K562 (cell line): Measurements from ENCODE around the gene SND1. TPM values are rescaled to one million over a fixed set of nuclear protein-coding genes. Genes with fewer than 3 reads are reported as not detected.
A peak's percentile ranks its signal among the peaks of the same experiment; 100 is the strongest.

Experiments
- CXXC5 ChIP-seq: fragments of 250-450 bp; sonication (Bioruptor Pico); IDR thresholded peaks from 2 replicates; pipeline ENCODE4 v1.8.0; 2022; ENCODE audit warnings: inconsistent platforms, mild to moderate bottlenecking, moderate library complexity
- ETV6 ChIP-seq, 3 experiments: fragments of 150-350 bp in 1 of 3; sonication (generic) in 1 of 3; formaldehyde crosslinking in 1 of 3; IDR thresholded peaks; 2 replicates each; pipeline versions ENCODE4 v1.6.1 to v1.8.0; 2014 to 2022; ENCODE audit warnings: borderline replicate concordance in 2 of 3, low read depth in 2 of 3, antibody characterized with exemption in 1 of 3, low read length in 1 of 3, mild to moderate bottlenecking in 1 of 3, missing genetic modification reagents in 1 of 3
- FOXK1 ChIP-seq: sonication (generic); formaldehyde crosslinking; IDR thresholded peaks from 2 replicates; pipeline ENCODE4 v1.8.0; 2022; ENCODE audit warnings: missing genetic modification reagents, mild to moderate bottlenecking, borderline replicate concordance
- KLF16 ChIP-seq: IDR thresholded peaks from 2 replicates; pipeline ENCODE4 v1.6.1; 2016; ENCODE audit warnings: antibody characterized with exemption
- NR2C1 ChIP-seq, 2 experiments: fragments of 450-650 bp; IDR thresholded peaks; 2 replicates each; pipeline ENCODE4 v1.6.1; 2017; ENCODE audit warnings: mild to moderate bottlenecking in 2 of 2, antibody characterized with exemption in 1 of 2, inconsistent platforms in 1 of 2, missing compliant biosample characterization in 1 of 2, missing genetic modification characterization in 1 of 2
- POLR3G ChIP-seq: IDR thresholded peaks from 2 replicates; pipeline ENCODE4 v1.6.1; 2011; ENCODE audit not compliant: insufficient read length, insufficient replicate concordance; ENCODE audit errors: extremely low read depth
- PYGO2 ChIP-seq: fragments of 450-650 bp; IDR thresholded peaks from 2 replicates; pipeline ENCODE4 v1.6.1; 2016; ENCODE audit warnings: mild to moderate bottlenecking, missing genetic modification characterization, moderate library complexity, missing compliant biosample characterization
- RBM34 ChIP-seq: fragments of 200-400 bp; formaldehyde crosslinking; IDR thresholded peaks from 2 replicates; pipeline ENCODE4 v1.6.1; 2018; ENCODE audit warnings: low read length, borderline replicate concordance; ENCODE audit not compliant: insufficient read depth
- RNF2 ChIP-seq: sonication (generic); IDR thresholded peaks from 2 replicates; pipeline ENCODE4 v1.6.1; 2016
- SLC30A9 ChIP-seq: fragments of 250-450 bp; sonication (Bioruptor Pico); IDR thresholded peaks from 2 replicates; pipeline ENCODE4 v1.8.0; 2022; ENCODE audit warnings: mild to moderate bottlenecking, moderate library complexity
- SMARCA5 ChIP-seq: fragments of 450-650 bp; IDR thresholded peaks from 2 replicates; pipeline ENCODE4 v1.6.1; 2016
- SMARCE1 ChIP-seq: fragments of 450-650 bp; IDR thresholded peaks from 2 replicates; pipeline ENCODE4 v1.7.1; 2016; ENCODE audit warnings: mild to moderate bottlenecking
- SRSF3 ChIP-seq: fragments of 200-400 bp; formaldehyde crosslinking; IDR thresholded peaks from 2 replicates; pipeline ENCODE4 v1.6.1; 2016; ENCODE audit warnings: mild to moderate bottlenecking, low read length, moderate library complexity; ENCODE audit not compliant: insufficient read depth
- TAF9B ChIP-seq: fragments of 450-650 bp; IDR thresholded peaks from 2 replicates; pipeline ENCODE4 v1.6.1; 2018; ENCODE audit warnings: mild to moderate bottlenecking; ENCODE audit not compliant: partially characterized antibody
- ZNF384 ChIP-seq: IDR thresholded peaks from 2 replicates; pipeline ENCODE4 v1.6.1; 2012; ENCODE audit warnings: low read depth, low read length, improper control_type of control experiment
- polyA plus RNA-seq, 8 experiments: library from polyadenylated mRNA; depleted of rRNA in 4 of 8; stranded (reverse) in 5 of 8; unstranded in 3 of 8; fragments of >200 nt; fragmentation: Nextera tagmentation in 2 of 8; fragmentation: Illumina TruSeq in 1 of 8; extraction: Ambion mirVana in 2 of 8; extraction: Trizol in 1 of 8; gene quantifications; 2 replicates each; pipeline versions ENCODE4 v1.2.1 to v1.2.3, GENCODE V29; 2011 to 2014; ENCODE audit warnings: inconsistent platforms in 1 of 8, missing spikeins in 1 of 8
- total RNA-seq, 7 experiments: library from RNA; depleted of rRNA in 6 of 7; stranded (reverse); fragments of >200 nt in 6 of 7; fragmentation: Illumina TruSeq in 2 of 7; extraction: Trizol in 2 of 7; gene quantifications; 2 replicates each; pipeline versions ENCODE4 v1.2.1 to v1.2.3, GENCODE V29; 2011 to 2021; ENCODE audit warnings: low replicate concordance in 1 of 7
- TF ChIP-seq, protein P1 (sequence below): fragments of 250-450 bp; sonication (Bioruptor Pico); IDR thresholded peaks from 2 replicates; pipeline ENCODE4 v1.4.0; 2020
- TF ChIP-seq, protein P2 (sequence below): fragments of 250-450 bp; sonication (Bioruptor Pico); IDR thresholded peaks from 2 replicates; pipeline ENCODE4 v1.8.0; 2022; ENCODE audit warnings: inconsistent platforms
- TF ChIP-seq, protein P3 (sequence below): fragments of 200-400 bp; formaldehyde crosslinking; IDR thresholded peaks from 2 replicates; pipeline ENCODE4 v1.6.1; 2017; ENCODE audit warnings: mild to moderate bottlenecking, low read depth, low read length, moderate library complexity

The SND1 gene
- total and polyA plus RNA-seq, 9 of the 15 experiments (the other 6 are each of a cell fraction or from before 2014, with no cell fraction given) = 46.5 to 307 (median 191) TPM

GRCh38 chr7:127996253-127997071 is 344.5 kb downstream of the SND1 start (continued):
- TF ChIP-seq, protein P1, sequence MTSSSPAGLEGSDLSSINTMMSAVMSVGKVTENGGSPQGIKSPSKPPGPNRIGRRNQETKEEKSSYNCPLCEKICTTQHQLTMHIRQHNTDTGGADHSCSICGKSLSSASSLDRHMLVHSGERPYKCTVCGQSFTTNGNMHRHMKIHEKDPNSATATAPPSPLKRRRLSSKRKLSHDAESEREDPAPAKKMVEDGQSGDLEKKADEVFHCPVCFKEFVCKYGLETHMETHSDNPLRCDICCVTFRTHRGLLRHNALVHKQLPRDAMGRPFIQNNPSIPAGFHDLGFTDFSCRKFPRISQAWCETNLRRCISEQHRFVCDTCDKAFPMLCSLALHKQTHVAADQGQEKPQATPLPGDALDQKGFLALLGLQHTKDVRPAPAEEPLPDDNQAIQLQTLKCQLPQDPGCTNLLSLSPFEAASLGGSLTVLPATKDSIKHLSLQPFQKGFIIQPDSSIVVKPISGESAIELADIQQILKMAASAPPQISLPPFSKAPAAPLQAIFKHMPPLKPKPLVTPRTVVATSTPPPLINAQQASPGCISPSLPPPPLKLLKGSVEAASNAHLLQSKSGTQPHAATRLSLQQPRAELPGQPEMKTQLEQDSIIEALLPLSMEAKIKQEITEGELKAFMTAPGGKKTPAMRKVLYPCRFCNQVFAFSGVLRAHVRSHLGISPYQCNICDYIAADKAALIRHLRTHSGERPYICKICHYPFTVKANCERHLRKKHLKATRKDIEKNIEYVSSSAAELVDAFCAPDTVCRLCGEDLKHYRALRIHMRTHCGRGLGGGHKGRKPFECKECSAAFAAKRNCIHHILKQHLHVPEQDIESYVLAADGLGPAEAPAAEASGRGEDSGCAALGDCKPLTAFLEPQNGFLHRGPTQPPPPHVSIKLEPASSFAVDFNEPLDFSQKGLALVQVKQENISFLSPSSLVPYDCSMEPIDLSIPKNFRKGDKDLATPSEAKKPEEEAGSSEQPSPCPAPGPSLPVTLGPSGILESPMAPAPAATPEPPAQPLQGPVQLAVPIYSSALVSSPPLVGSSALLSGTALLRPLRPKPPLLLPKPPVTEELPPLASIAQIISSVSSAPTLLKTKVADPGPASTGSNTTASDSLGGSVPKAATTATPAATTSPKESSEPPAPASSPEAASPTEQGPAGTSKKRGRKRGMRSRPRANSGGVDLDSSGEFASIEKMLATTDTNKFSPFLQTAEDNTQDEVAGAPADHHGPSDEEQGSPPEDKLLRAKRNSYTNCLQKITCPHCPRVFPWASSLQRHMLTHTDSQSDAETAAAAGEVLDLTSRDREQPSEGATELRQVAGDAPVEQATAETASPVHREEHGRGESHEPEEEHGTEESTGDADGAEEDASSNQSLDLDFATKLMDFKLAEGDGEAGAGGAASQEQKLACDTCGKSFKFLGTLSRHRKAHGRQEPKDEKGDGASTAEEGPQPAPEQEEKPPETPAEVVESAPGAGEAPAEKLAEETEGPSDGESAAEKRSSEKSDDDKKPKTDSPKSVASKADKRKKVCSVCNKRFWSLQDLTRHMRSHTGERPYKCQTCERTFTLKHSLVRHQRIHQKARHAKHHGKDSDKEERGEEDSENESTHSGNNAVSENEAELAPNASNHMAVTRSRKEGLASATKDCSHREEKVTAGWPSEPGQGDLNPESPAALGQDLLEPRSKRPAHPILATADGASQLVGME (CRISPR knock-in tag) = peak; percentile 58; the same call in 1 of the 2 replicates
- TF ChIP-seq CXXC5 (0 out of 2 replicates have a peak, but pooled peaks have one; percentile 49), ZNF384 (no peak), FOXK1 (CRISPR knock-in tag) (no peak), NR2C1 (IDR thresholded peaks at IDR 0.05) (no peak), NR2C1 (tag; IDR thresholded peaks at IDR 0.05) (no peak), SMARCE1 (no peak), KLF16 (no peak), POLR3G (no peak), SLC30A9 (CRISPR knock-in tag) (no peak), SRSF3 (no peak), SMARCA5 (no peak), PYGO2 (tag) (no peak), RBM34 (no peak), RNF2 (peak; percentile 5; the same call in 1 of the 2 replicates), ETV6 (IDR thresholded peaks at IDR 0.05; ENCODE audit: borderline replicate concordance in 1 of 2, low read depth in 2 of 2, low read length in 1 of 2) (no peak), ETV6 (CRISPR knock-in tag; IDR thresholded peaks at IDR 0.05; ENCODE audit: borderline replicate concordance) (no peak), TAF9B (no peak)
- TF ChIP-seq, protein P2, sequence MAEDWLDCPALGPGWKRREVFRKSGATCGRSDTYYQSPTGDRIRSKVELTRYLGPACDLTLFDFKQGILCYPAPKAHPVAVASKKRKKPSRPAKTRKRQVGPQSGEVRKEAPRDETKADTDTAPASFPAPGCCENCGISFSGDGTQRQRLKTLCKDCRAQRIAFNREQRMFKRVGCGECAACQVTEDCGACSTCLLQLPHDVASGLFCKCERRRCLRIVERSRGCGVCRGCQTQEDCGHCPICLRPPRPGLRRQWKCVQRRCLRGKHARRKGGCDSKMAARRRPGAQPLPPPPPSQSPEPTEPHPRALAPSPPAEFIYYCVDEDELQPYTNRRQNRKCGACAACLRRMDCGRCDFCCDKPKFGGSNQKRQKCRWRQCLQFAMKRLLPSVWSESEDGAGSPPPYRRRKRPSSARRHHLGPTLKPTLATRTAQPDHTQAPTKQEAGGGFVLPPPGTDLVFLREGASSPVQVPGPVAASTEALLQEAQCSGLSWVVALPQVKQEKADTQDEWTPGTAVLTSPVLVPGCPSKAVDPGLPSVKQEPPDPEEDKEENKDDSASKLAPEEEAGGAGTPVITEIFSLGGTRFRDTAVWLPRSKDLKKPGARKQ = no peak
- TF ChIP-seq, protein P3, sequence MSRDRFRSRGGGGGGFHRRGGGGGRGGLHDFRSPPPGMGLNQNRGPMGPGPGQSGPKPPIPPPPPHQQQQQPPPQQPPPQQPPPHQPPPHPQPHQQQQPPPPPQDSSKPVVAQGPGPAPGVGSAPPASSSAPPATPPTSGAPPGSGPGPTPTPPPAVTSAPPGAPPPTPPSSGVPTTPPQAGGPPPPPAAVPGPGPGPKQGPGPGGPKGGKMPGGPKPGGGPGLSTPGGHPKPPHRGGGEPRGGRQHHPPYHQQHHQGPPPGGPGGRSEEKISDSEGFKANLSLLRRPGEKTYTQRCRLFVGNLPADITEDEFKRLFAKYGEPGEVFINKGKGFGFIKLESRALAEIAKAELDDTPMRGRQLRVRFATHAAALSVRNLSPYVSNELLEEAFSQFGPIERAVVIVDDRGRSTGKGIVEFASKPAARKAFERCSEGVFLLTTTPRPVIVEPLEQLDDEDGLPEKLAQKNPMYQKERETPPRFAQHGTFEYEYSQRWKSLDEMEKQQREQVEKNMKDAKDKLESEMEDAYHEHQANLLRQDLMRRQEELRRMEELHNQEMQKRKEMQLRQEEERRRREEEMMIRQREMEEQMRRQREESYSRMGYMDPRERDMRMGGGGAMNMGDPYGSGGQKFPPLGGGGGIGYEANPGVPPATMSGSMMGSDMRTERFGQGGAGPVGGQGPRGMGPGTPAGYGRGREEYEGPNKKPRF = no peak
